CD14-positive monocyte (primary cell): ENCODE measurements around the gene CLCF1. TPM values are rescaled to one million over a fixed set of nuclear protein-coding genes. Genes with fewer than 3 reads are reported as not detected.

Experiments used
- DNase-seq, 3 donors: peaks; one replicate each; pipeline ENCODE4 v3.0.0-alpha.2; 2011 to 2022
- H2AFZ ChIP-seq: 2 replicates; pipeline ENCODE4 v1.6.0; 2012; ENCODE audit warnings: mild to moderate bottlenecking, low read depth, low read length, inconsistent platforms; ENCODE audit not compliant: insufficient read depth, poor library complexity, severe bottlenecking
- H3K27ac ChIP-seq, 2 donors: 1 replicate in 1 of 2; 2 replicates in 1 of 2; pipeline ENCODE4 v1.5.1; 2012 to 2013; ENCODE audit warnings: low read length in 2 of 2, control low read depth in 1 of 2, inconsistent platforms in 1 of 2, low read depth in 1 of 2, mild to moderate bottlenecking in 1 of 2
- H3K27me3 ChIP-seq, 2 donors: one replicate each; pipeline versions ENCODE4 v1.6.0 to v1.6.1; 2011 to 2013; ENCODE audit warnings: low read length in 2 of 2; ENCODE audit not compliant: control insufficient read depth in 2 of 2, insufficient read depth in 2 of 2
- H3K36me3 ChIP-seq, 2 donors: replicated peaks in 1 of 2; 1 replicate in 1 of 2; 2 replicates in 1 of 2; pipeline versions ENCODE4 v1.5.1 to v1.6.1; 2012 to 2013; ENCODE audit warnings: low read length in 2 of 2, control low read depth in 1 of 2, inconsistent platforms in 1 of 2, mild to moderate bottlenecking in 1 of 2; ENCODE audit not compliant: insufficient read depth in 2 of 2, control insufficient read depth in 1 of 2
- H3K4me1 ChIP-seq, 2 donors: 1 replicate in 1 of 2; 2 replicates in 1 of 2; pipeline versions ENCODE4 v1.5.1 to v1.6.1; 2012 to 2013; ENCODE audit warnings: low read length in 2 of 2, control low read depth in 1 of 2, inconsistent platforms in 1 of 2, mild to moderate bottlenecking in 1 of 2, moderate library complexity in 1 of 2; ENCODE audit not compliant: insufficient read depth in 2 of 2, control insufficient read depth in 1 of 2
- H3K4me2 ChIP-seq: replicated peaks from 2 replicates; pipeline ENCODE3; 2012; ENCODE audit warnings: low read length, moderate library complexity, mild to moderate bottlenecking; ENCODE audit not compliant: poor library complexity, severe bottlenecking; ENCODE audit errors: extremely low read depth
- H3K4me3 ChIP-seq, 3 experiments: fragments of 200-600 bp in 1 of 3; sonication (generic) in 1 of 3; replicated peaks in 1 of 3; 1 replicate in 2 of 3; 2 replicates in 1 of 3; pipeline ENCODE4 v1.5.1; 2011 to 2013; ENCODE audit warnings: low read length in 3 of 3, mild to moderate bottlenecking in 3 of 3, control low read depth in 2 of 3, low read depth in 2 of 3, inconsistent platforms in 1 of 3, moderate library complexity in 1 of 3
- H3K79me2 ChIP-seq: 2 replicates; pipeline ENCODE4 v1.6.0; 2012; ENCODE audit warnings: mild to moderate bottlenecking, control low read depth, inconsistent platforms, low read length, moderate library complexity; ENCODE audit not compliant: insufficient read depth
- H3K9ac ChIP-seq: 2 replicates; pipeline ENCODE4 v1.6.0; 2017; ENCODE audit warnings: low read length, mild to moderate bottlenecking; ENCODE audit not compliant: insufficient read depth, poor library complexity, severe bottlenecking
- H3K9me3 ChIP-seq, 2 donors: replicated peaks in 1 of 2; 1 replicate in 1 of 2; 2 replicates in 1 of 2; pipeline versions ENCODE4 v1.5.1 to v1.6.1; 2012 to 2013; ENCODE audit warnings: low read length in 2 of 2, control low read depth in 1 of 2; ENCODE audit not compliant: control insufficient read depth in 1 of 2, insufficient read depth in 1 of 2
- H4K20me1 ChIP-seq: 2 replicates; pipeline ENCODE4 v1.6.0; 2012; ENCODE audit warnings: mild to moderate bottlenecking, low read length, control low read depth, moderate library complexity; ENCODE audit not compliant: insufficient read depth
- H3K27ac Mint-ChIP-seq, 7 donors: one replicate each; pipeline ENCODE4 v1.8.0; 2020; ENCODE audit warnings: mild to moderate bottlenecking in 7 of 7, mixed read lengths in 7 of 7, moderate library complexity in 6 of 7, inconsistent platforms in 2 of 7
- H3K27me3 Mint-ChIP-seq, 3 donors: one replicate each; pipeline ENCODE4 v1.8.0; 2021 to 2022; ENCODE audit warnings: low read depth in 3 of 3, mild to moderate bottlenecking in 3 of 3, mixed read lengths in 3 of 3, moderate library complexity in 3 of 3, inconsistent platforms in 1 of 3
- H3K36me3 Mint-ChIP-seq, 2 donors: one replicate each; pipeline ENCODE4 v1.8.0; 2020; ENCODE audit warnings: mixed read lengths in 2 of 2, inconsistent platforms in 1 of 2, mild to moderate bottlenecking in 1 of 2
- H3K4me1 Mint-ChIP-seq: one replicate; pipeline ENCODE4 v1.8.0; 2020; ENCODE audit warnings: mild to moderate bottlenecking, mixed read lengths
- H3K4me3 Mint-ChIP-seq, 2 donors: one replicate each; pipeline ENCODE4 v1.8.0; 2020; ENCODE audit warnings: mild to moderate bottlenecking in 2 of 2, mixed read lengths in 2 of 2, moderate library complexity in 1 of 2
- H3K9me3 Mint-ChIP-seq, 7 donors: one replicate each; pipeline ENCODE4 v1.8.0; 2020 to 2022; ENCODE audit warnings: mixed read lengths in 7 of 7, mild to moderate bottlenecking in 6 of 7, moderate library complexity in 6 of 7, inconsistent platforms in 2 of 7
- WGBS: methylation state at CpG from one replicate; pipeline ENCODE4 v1.1.5; 2013; ENCODE audit warnings: missing lambda C conversion rate; ENCODE audit not compliant: insufficient coverage; 5-methylcytosine and 5-hydroxymethylcytosine counted together
- intact Hi-C, 2 donors: fragments of 100-400 bp; cut with micrococcal nuclease; formaldehyde crosslinking; loops; one replicate each; pipeline versions ENCODE4 v1.15.0 to v1.15.1; 2023
- polyA plus RNA-seq, 3 donors: library from polyadenylated mRNA; depleted of rRNA in 1 of 3; unstranded in 2 of 3; stranded (reverse) in 1 of 3; fragments of 300-500 nt in 2 of 3; fragments of >200 nt in 1 of 3; fragmentation: Illumina TruSeq in 2 of 3; gene quantifications; 1 replicate in 2 of 3; 2 replicates in 1 of 3; pipeline ENCODE4 v1.2.3, GENCODE V29; 2012 to 2021
- TF ChIP-seq, protein P1 (sequence below): fragments of 200-600 bp; IDR thresholded peaks from one replicate; pipeline ENCODE4 v1.8.0; 2022; ENCODE audit warnings: antibody characterized with exemption, mild to moderate bottlenecking

CLCF1 gene
- polyA plus RNA-seq, 3 donors: 0.44 to 14.8 (median 0.94) TPM

DNA sequence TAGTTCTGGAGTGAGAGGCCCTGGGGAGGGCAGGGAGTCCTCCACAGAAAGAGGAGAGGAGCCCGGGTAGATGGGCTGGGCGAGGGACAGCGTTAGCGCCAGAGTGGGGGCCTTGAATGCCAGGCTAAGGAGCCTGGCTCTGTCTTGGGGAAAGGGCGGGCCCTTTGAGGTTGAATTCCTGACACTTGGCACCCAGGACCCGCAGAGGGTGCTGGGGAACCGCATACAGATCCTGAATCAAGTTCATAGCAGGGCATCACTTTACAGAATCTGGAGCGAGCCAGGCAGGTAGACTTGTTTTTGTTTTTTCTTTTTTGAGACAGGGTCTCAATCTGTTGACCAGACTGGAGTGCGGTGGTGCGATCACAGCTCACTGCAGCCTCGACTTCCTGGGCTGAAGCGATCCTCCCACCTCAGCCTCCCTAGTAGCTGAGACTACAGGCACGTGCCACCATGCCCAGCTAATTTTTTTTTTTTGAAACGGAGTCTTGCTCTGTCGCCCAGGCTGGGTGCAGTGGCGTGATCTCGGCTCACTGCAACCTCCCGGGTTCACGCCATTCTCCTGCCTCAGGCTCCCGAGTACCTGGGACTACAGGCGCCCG is 48.1 kb upstream of the CLCF1 start:
- Mint-ChIP-seq H3K27me3 (peaks cover 22 to 39% (median 32%) of the 10 kb centered on the region in 3 donors), H3K27ac (peak overlapping the region in 1 of 7 donors; percentile 35), H3K4me1 (peaks cover 25% of the 10 kb centered on the region), H3K4me3 (peak overlapping the region; percentile 57 to 67), H3K36me3 (peaks cover 0 to 3% of the 10 kb centered on the region in 2 donors), H3K9me3 (peaks cover 0 to 5% (median 0%) of the 10 kb centered on the region in 7 donors)
- WGBS: 77% methylated on average over 16 of the region's 22 CpGs
- Histone ChIP-seq H3K4me3 (peak overlapping the region in 1 of 3 experiments; percentile 76), H3K36me3 (no peaks in the 10 kb centered on the region), H3K4me2 (peak overlapping the region; percentile 89), H3K27ac (no peak overlapping the region), H4K20me1 (no peaks in the 10 kb centered on the region), H2AFZ (peak overlapping the region; percentile 86), H3K9ac (no peak overlapping the region), H3K79me2 (no peaks in the 10 kb centered on the region), H3K9me3 (no peaks in the 10 kb centered on the region), H3K4me1 (peaks cover 27 to 42% of the 10 kb centered on the region in 2 donors), H3K27me3 (peaks cover 0 to 37% of the 10 kb centered on the region in 2 donors)
- TF ChIP-seq, protein P1, sequence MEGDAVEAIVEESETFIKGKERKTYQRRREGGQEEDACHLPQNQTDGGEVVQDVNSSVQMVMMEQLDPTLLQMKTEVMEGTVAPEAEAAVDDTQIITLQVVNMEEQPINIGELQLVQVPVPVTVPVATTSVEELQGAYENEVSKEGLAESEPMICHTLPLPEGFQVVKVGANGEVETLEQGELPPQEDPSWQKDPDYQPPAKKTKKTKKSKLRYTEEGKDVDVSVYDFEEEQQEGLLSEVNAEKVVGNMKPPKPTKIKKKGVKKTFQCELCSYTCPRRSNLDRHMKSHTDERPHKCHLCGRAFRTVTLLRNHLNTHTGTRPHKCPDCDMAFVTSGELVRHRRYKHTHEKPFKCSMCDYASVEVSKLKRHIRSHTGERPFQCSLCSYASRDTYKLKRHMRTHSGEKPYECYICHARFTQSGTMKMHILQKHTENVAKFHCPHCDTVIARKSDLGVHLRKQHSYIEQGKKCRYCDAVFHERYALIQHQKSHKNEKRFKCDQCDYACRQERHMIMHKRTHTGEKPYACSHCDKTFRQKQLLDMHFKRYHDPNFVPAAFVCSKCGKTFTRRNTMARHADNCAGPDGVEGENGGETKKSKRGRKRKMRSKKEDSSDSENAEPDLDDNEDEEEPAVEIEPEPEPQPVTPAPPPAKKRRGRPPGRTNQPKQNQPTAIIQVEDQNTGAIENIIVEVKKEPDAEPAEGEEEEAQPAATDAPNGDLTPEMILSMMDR: no peak
- DNase-seq: no peak
- intact Hi-C loops: loop anchor here in 1 of 2 donors (1.0 kb wide), 1 partner anchor 19 kb away; no protein-coding TSS in a partner anchor

DNA sequence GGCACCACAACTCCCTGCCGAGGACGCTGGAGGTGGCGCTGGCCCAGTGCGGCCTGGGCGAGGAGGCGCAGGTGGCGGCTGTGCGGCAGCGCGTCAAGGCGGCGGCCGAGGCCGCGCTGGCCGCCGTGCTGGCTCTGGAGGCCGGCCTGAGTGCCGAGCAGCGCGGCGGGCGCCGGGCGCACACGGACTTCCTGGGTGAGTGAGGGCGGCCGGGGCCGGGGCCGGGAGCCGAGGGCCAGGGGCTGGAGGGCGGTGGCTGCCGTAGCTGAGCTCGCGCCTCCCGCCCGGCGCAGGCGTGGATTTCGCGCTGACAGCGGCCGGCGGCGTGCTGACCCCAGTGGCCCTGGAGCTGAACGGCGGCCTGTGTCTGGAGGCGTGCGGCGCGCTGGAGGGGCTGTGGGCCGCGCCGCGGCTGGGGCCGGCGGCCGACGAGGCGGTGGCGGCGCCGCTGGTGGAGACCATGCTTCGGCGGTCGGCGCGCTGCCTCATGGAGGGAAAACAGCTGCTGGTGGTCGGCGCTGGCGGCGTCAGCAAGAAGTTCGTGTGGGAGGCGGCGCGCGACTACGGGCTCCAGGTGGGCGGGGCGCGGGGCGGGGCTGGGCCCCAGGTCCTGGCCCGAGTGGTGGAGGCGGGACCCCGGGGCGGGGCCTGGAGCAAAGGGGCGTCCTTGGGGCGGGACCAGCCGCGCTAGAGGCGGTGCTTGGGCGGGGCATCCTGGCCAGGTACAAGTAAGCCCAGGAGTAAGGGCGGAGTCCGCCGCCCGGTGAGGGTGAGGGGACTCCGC is 47.4 kb upstream of the CLCF1 start:
- peak overlapping the region in 1 of 7 donors; percentile 35 for H3K27ac Mint-ChIP-seq
- intact Hi-C loops: loop anchor here in 1 of 2 donors (1.0 kb wide), 1 partner anchor 19 kb away; no protein-coding TSS in a partner anchor
- DNase-seq: peak; percentile 82 to 85 (median 84)
- H3K4me3 ChIP-seq: peak overlapping the region; percentile 7 to 76 (median 24)
- H3K4me1 Mint-ChIP-seq: peaks cover 32% of the 10 kb centered on the region
- H3K27me3 ChIP-seq: peaks cover 0 to 44% of the 10 kb centered on the region in 2 donors
- H3K4me1 ChIP-seq: peaks cover 29 to 47% of the 10 kb centered on the region in 2 donors
- peak overlapping the region in 1 of 2 donors; percentile 41 for H3K27ac ChIP-seq
- H2AFZ ChIP-seq: peak overlapping the region; percentile 86
- TF ChIP-seq, protein P1: no peak
- peak overlapping the region; percentile 89 for H3K4me2 ChIP-seq
- no peaks in the 10 kb centered on the region for H3K9me3 ChIP-seq
- H3K36me3 Mint-ChIP-seq: peaks cover 4 to 8% of the 10 kb centered on the region in 2 donors
- under 1% methylated on average over 89 of the region's 97 CpGs for WGBS
- peak overlapping the region; percentile 64 for H3K9ac ChIP-seq
- H3K36me3 ChIP-seq: no peaks in the 10 kb centered on the region
- H3K4me3 Mint-ChIP-seq: peak overlapping the region; percentile 72 to 82
- no peaks in the 10 kb centered on the region for H3K79me2 ChIP-seq
- H3K27me3 Mint-ChIP-seq: peaks cover 28 to 46% (median 39%) of the 10 kb centered on the region in 3 donors
- H4K20me1 ChIP-seq: no peaks in the 10 kb centered on the region
- peaks cover 0 to 9% (median 2%) of the 10 kb centered on the region in 7 donors for H3K9me3 Mint-ChIP-seq
